Measurements from ENCODE around the gene KCNH1. TPM values are rescaled to one million over a fixed set of nuclear protein-coding genes. Genes with fewer than 3 reads are reported as not detected.
A peak's percentile ranks its signal among the peaks of the same experiment; 100 is the strongest.

KCNH1 gene
- total and polyA plus RNA-seq, 7 donors, result 0.10 to 0.22 (median 0.17) TPM

DNA sequence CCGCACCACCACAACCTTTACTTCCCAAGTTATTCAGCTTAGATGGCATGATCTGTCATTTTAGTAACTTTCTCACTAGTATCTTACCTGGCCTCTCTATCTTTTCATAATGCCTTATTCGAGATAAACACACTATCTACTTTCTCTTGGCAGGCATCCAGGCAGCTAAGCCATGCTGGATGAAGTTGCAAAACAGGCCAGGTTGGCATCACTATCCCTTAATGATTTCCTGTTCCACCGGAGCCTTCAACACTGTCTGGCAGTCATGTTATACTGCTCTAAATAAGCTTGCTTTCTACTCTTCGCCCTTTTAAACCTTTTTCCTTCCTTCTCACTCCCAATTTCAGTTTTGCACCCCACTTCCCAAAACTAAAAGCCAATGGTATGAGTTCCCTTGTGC lies 12.0 kb upstream of the KCNH1 start:
- WGBS, 3 donors, result 45 to 56% (median 52%) methylated on average over 4 of the region's 4 CpGs
- H3K4me3 ChIP-seq, result no peak overlapping the region
- H3K36me3 ChIP-seq (ENCODE audit: insufficient read depth in 1 of 2, low read depth in 1 of 2), result no peaks in the 10 kb centered on the region
- H3K27me3 ChIP-seq (ENCODE audit: insufficient read depth in 3 of 3, low read length in 2 of 3), result peaks cover 0 to 4% (median 0%) of the 10 kb centered on the region in 3 donors
- no peaks in the 10 kb centered on the region for H3K9me3 ChIP-seq
- H3K27ac ChIP-seq, result no peak overlapping the region
- intact Hi-C loops (cut with DNase I), result no loop called here
- no peaks in the 10 kb centered on the region for H3K4me1 ChIP-seq
- ATAC-seq (no peak), DNase-seq (no peak)
- TF ChIP-seq, protein P1, sequence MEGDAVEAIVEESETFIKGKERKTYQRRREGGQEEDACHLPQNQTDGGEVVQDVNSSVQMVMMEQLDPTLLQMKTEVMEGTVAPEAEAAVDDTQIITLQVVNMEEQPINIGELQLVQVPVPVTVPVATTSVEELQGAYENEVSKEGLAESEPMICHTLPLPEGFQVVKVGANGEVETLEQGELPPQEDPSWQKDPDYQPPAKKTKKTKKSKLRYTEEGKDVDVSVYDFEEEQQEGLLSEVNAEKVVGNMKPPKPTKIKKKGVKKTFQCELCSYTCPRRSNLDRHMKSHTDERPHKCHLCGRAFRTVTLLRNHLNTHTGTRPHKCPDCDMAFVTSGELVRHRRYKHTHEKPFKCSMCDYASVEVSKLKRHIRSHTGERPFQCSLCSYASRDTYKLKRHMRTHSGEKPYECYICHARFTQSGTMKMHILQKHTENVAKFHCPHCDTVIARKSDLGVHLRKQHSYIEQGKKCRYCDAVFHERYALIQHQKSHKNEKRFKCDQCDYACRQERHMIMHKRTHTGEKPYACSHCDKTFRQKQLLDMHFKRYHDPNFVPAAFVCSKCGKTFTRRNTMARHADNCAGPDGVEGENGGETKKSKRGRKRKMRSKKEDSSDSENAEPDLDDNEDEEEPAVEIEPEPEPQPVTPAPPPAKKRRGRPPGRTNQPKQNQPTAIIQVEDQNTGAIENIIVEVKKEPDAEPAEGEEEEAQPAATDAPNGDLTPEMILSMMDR (IDR thresholded peaks at IDR 0.05), result no peak

DNA sequence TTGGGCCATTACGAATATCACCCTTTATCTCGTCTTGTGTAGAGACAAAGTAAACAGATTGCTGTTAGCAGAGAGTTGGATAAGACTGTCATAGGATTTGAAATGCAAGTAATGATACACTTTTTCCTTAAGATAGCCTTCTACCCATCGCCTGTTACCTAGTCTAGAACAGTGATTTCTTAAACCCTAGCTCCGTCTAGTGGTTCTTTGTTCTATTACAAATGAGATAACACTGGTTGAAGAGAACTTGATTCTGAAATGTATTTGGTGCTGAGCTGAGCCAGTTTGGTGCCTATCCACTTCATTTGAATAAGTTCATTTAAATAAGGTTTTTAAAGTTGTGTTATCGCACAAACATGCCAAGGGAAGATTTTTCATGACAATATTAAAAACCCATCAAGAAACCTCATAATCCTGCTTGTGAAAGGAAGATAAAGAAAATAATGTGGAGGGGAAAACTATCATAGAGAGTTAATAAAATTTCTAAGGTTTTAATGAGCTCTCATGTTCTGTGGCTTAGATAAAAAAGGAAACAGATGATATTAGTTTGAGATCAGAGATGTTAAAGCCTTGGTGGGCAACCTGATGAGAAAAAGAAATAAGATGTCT lies 1.5 kb upstream of the KCNH1 start:
- H3K9me3 ChIP-seq, result no peaks in the 10 kb centered on the region
- peaks cover 8% of the 10 kb centered on the region for H3K4me1 ChIP-seq
- no peak overlapping the region for H3K4me3 ChIP-seq
- no peak overlapping the region for H3K27ac ChIP-seq
- H3K36me3 ChIP-seq (ENCODE audit: insufficient read depth in 1 of 2, low read depth in 1 of 2), result no peaks in the 10 kb centered on the region
- WGBS, 3 donors, result 29 to 36% (median 30%) methylated on average over 5 of the region's 5 CpGs
- intact Hi-C loops (cut with DNase I), result loop anchor here in 1 of 2 donors (2.0 kb wide), 2 partner anchors 551 to 729 kb away; no protein-coding TSS in a partner anchor
- TF ChIP-seq, protein P1 (IDR thresholded peaks at IDR 0.05), result peak; percentile 54
- no peak for DNase-seq
- H3K27me3 ChIP-seq (ENCODE audit: insufficient read depth in 3 of 3, low read length in 2 of 3), result peaks cover 0 to 63% (median 7%) of the 10 kb centered on the region in 3 donors
- peak in 2 of 4 donors; percentile 45 to 68 for ATAC-seq

DNA sequence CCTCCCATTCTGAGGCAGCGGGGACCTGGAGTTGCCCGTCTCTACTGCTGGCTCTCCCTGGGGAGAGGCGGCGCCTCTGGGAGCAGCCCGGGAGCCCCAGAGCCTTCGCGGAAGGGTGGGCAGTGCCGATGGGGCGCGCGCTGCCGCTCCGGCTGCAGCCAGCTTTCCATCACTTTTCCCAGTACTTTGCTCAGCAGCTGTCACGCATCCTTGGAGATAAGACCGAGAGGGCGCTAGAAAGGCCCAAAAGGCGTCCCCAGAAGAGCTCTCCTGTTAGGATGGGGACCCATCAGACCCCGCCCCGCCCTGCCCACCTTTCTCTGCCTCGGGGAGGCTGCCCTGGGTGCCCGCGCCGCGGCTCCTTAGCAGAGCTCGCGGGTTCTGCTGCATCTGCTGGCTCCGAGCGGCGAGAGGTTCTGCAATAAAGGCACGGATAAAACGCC lies 534 bp downstream of the KCNH1 start:
- 1% methylated on average over 23 to 31 of the region's 31 CpGs for WGBS, 3 donors
- Histone ChIP-seq H3K27me3 (ENCODE audit: insufficient read depth in 3 of 3, low read length in 2 of 3) (peaks cover 0 to 60% (median 7%) of the 10 kb centered on the region in 3 donors), H3K4me1 (peaks cover 8% of the 10 kb centered on the region), H3K27ac (no peak overlapping the region), H3K9me3 (no peaks in the 10 kb centered on the region), H3K36me3 (ENCODE audit: insufficient read depth in 1 of 2, low read depth in 1 of 2) (no peaks in the 10 kb centered on the region), H3K4me3 (peak overlapping the region; percentile 60)
- intact Hi-C loops (cut with DNase I), result loop anchor here (5.0 kb wide), 3 partner anchors 551 to 726 kb away; no protein-coding TSS in a partner anchor
- TF ChIP-seq, protein P1 (IDR thresholded peaks at IDR 0.05), result no peak
- DNase-seq (peak; percentile 21 to 51), ATAC-seq (peak in 1 of 4 donors; percentile 24)

DNA sequence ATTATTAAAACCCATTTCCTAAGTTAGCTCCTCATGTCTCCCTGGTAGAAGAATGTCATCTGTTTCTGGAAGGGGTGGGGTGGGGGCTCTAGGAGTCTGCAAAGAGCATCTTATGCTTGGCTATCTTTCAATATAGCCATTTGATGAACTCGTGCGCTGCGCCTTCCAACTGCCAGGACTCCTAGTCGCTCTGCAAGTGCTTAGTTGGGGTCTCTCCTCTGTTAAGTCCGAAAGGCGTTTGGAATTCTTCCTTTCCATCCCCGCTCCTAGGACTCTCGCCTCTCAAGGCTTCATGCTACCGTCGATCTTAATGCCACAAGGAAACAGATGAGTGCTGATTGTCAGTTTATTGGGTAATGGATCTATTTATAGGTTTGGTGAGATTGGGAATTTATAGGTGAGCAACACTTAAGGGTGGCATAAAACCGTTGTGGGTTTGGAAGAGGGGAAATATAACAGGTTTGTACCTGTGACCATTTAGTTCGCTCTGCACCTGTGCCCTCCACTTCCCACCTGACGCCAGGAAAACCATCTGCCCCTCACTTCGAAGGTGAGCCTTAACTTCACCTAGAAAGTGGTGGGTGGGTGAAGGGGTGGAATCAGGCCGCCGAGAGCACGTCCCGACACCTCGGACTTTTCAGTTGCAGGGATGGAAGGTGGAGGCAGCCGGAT lies 1.1 kb downstream of the KCNH1 start:
- ATAC-seq (no peak), DNase-seq (no peak)
- Histone ChIP-seq H3K27ac (no peak overlapping the region), H3K27me3 (ENCODE audit: insufficient read depth in 3 of 3, low read length in 2 of 3) (peaks cover 0 to 57% (median 7%) of the 10 kb centered on the region in 3 donors), H3K4me1 (peaks cover 8% of the 10 kb centered on the region), H3K4me3 (peak overlapping the region; percentile 60), H3K36me3 (ENCODE audit: insufficient read depth in 1 of 2, low read depth in 1 of 2) (no peaks in the 10 kb centered on the region), H3K9me3 (no peaks in the 10 kb centered on the region)
- TF ChIP-seq, protein P1 (IDR thresholded peaks at IDR 0.05), result no peak
- intact Hi-C loops (cut with DNase I), result loop anchor here (5.0 kb wide), 3 partner anchors 551 to 726 kb away; no protein-coding TSS in a partner anchor
- WGBS, 3 donors, result 22 to 26% (median 23%) methylated on average over 20 of the region's 20 CpGs

Data from psoas muscle (tissue), 8 donors.